ENCODE results near the gene BCL2L2.

BCL2L2 gene

DNA sequence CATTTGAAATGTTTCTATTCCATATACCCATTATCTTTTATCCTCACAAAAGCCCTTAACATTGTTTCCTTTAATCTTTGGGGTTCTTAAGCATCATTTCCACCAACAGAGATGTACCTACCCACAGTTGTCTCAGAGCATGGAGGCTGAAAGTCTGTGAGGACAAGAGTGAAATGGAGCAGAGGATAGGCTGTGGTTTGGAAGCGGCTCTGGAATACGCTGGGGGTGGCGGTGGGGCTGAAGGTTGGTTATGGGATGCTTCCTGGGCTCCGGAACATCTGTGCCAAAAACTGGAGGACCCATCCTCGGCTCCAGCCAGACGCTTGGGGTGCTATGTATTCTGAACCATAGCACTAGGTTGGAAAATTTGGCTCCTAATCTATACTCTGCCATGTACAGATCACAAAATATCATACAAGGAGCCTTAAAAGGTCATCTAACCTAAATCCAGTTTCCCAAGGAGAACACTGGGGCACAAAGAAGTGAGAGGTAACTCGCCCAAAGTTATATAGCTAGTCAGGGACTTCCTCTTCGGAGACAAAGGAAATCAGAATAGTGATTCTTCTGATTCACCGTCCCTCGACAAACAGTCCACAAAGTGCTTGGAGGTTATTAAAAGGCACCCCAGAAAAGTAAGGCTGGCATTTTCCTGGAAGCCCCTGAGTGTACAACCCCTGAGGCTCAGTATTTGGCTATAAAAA, 6.5 kb upstream of the BCL2L2 start:
- no peak for DNase-seq

DNA sequence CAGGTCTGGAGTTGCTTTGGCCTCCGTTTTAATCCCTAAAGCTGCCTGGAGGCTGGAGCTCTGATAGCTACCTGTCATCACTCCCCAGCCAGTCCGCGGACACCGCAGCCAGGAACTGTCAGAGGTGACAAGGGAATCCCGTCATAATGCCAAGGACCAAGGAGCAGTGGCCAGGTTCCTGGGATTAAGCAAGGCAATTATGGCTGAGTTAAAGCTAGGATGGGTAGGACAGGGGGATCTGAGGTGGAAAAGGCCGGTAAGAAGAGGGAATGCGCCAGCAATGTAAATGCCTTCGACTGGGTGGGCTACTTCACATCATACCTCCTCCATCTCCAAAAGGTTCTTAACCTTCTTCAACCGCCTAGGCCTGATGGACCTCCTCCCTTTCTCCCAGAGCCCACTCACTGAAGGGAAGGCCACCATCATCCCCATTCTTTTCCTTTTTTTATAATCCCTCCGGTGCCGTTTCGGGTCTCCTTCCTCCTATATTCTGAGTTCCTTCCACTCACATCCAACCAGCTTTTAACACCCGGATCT, 5.9 kb upstream of the BCL2L2 start:
- peak in 1 of 5 experiments; percentile 18 for DNase-seq

DNA sequence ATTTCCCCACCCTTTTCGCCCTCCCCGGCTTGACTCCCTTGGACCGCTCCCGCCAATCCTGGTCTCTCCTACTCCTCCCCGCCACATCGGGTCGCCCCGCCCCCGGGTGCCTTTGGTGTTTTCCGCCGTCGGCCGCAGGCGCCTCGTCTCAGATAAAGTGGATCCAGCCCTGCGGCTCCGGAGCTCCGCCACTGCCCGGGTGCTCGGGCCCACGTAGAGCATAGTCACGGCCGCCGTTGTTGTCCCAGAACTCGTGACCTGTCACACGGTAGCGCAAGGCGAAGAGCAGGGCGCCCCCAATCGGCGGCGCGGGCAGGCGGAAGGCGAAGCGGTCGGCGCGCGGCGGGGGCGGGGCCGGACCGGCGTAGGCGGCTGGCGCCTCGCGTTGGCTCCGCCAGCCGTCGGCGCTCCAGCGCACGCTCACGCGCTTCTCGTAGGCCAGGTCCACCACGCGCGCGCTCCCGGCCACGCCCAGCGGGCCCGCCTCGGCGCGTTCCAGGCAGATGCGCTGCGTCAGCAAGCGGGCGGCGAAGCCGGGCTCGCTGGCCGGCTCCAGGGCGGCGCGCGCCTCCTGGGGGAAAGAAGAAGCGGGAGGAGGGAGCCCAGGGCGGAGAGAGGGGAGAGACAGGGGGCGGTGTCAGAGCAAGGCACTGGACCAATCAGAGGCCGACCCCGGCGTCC, 5.2 kb upstream of the BCL2L2 start:
- peak; percentile 93 to 99 (median 95) for DNase-seq

DNA sequence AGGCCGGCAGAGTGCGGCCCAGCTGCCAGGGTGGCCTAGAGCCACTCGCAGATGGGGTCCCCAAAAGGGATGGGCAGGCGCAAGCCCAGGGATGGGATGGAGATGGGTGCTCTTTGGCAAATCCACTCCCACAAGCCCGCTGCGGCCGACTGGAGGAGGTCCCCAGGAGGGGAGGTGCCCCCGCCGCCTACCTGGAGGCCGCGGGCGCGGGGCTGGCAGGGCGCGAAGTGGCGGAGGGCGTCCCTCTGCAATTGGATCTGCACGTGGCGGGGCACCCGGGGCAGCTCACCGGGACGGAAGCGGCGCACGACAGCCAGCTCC, 4.7 kb upstream of the BCL2L2 start:
- peak in 2 of 5 experiments; percentile 62 to 81 for DNase-seq

DNA sequence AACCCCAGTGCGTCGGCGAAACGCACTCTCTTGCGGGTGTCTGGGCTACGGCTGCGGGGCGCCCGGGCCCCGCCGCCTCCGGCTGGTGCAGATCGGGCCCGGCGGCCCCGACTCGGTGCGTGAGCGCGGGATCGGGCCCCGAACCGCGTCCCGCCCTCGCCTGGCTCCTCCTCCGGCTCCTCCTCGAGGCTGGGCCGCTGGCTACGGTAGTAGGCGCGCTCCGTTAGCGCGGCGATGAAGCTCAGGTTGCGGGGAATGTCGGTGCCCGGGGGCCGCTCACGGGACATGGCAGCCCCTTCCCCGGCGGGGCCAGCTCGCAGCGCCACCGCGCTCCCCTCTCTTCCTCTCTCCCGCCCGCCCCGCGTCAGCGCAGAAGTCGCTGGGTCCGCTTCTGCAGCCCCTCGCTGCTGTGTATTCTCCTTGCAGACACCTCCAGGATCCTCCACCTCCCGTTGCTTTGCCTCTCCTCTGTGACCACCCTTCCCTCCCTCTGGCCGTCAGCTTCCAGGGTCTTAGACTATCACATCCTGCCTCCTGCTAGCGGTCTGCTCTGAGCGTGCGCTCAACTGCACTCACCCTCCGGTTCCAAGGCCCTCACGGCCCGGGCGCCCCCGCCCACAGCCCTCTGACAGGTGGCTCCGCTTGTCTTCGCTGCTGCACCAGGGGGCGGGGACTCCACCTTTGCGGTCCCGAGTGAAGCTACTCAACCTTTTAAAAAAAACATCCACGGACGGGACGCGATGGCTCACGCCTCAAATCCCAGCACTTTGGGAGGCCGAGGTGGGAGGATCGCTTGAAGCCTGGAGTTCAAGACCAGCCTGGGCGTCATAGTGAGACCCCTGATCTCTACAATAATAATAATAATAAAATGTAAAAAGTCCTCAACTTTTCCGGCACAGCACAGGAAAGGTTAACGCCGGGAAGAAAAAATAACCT, 4.1 kb upstream of the BCL2L2 start, which contains the start of gene PPP1R3E:
TSS of gene PPP1R3E (minus strand) at position 570 of the 936 bp plus-strand sequence. CDS start at position 287, 283 bp downstream.
- peak; percentile 72 to 91 (median 76) for DNase-seq

DNA sequence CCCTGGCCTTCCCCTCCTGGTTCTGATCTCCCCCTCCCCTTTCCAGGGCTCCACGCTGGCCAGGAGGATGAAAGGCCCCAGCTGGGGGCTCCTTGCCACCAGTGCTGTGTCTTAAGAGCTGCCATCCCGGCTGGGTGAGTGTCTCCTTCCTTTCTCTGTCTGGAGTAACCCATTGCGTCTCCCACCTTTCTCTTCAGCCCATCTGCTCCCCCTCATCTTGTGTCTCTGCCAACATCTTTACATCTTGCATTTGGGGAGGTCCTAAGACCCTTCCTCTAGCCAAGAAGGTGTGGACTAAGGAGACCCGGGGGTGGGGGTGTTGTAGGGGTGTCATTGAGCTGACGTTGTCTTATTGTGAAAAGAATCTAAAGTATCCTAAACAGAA, 505 bp downstream of the BCL2L2 start:
- no peak for DNase-seq

DNA sequence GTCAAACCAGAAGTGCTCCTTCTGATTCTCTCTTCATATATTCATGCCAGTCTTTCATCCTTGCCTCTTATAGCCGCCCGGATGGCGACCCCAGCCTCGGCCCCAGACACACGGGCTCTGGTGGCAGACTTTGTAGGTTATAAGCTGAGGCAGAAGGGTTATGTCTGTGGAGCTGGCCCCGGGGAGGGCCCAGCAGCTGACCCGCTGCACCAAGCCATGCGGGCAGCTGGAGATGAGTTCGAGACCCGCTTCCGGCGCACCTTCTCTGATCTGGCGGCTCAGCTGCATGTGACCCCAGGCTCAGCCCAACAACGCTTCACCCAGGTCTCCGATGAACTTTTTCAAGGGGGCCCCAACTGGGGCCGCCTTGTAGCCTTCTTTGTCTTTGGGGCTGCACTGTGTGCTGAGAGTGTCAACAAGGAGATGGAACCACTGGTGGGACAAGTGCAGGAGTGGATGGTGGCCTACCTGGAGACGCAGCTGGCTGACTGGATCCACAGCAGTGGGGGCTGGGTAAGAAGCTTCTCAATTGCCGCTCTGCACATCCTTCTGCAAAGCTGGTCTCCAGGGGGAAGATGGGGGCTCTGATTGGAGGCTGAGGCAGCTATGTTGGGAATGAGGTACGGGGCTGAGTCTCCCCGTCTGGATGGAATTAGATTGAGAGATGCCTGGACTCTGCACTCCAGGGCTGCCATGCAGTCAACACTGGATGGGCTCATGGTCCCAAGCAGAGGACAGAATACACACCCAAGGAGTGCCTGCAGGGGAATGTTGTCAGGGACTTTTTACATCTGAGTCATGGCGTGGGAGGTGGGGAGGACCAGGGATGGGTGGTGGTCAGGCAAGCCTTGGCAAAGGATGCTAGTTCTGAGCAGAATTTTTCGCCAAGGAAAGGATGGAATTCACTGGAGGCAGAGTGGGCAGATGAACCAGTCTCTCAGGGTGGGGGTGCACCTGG, 1.3 kb downstream of the BCL2L2 start:
- no peak for DNase-seq

DNA sequence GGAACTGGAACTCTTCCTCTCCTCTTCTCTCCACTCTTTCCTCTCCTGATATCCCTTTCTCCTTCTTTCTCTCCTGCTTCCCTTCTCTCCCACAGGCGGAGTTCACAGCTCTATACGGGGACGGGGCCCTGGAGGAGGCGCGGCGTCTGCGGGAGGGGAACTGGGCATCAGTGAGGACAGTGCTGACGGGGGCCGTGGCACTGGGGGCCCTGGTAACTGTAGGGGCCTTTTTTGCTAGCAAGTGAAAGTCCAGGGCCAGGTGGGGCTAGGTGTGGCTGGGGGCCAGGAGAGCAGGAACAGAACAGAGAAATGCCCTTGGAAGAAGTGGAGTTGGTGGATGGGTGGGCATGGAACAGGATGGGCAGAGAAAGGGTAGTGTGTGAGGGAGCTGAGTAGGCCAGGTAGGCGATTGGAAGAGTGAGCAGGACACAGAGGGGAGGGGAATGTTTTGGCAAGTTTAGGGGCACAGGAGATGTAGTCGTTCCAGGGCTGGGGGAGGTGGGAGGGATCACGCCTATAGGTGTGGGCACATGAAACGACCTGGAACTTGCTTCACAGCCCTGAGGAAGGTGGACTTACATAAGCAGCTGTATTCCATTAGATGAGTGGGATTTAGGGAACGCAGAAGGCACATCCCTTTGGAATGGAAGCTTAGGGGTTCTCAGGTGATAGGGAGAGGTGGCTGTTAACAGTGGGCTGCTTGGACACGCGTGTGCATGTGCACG, 2.2 kb downstream of the BCL2L2 start:
- no peak for DNase-seq

DNA sequence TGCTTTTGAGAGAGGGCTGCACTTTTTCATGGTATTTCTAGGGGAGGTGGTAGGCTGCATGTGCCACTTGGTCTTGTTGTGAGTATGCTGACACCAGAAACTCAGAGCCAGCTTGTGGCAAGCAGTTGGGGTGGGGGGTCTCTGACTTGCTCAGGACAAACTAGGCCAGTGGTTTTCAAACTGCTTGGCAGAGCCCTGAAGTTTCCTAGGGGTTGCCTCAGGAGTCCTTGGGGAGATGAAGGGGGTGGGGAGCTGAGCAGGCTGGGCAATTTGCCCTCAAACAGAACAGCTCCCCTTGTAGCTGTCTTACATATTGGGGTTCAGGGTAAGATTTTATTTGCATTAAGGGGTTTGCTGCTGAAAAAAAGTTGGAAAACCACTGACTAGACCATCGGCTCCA, 3.9 kb downstream of the BCL2L2 start:
- DNase-seq: no peak

DNA sequence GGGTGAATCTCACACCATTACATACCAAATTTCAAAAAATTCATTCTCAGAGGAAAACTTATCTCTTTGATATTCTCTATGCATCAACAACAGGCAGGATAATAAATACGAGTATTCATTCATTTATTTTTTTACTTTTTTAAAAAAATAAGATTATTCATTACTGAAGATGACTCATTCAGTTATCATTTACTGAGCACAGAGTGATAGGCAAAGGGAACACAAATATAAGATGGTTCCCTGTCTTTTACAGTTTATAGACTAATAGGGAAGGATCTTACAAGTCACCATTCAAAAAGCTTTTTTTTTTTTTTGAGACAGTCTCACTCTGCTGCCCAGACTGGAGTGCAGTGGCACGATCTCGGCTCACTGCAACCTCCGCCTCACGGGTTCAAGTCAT, 9.7 kb downstream of the BCL2L2 start:
- DNase-seq: no peak

DNA sequence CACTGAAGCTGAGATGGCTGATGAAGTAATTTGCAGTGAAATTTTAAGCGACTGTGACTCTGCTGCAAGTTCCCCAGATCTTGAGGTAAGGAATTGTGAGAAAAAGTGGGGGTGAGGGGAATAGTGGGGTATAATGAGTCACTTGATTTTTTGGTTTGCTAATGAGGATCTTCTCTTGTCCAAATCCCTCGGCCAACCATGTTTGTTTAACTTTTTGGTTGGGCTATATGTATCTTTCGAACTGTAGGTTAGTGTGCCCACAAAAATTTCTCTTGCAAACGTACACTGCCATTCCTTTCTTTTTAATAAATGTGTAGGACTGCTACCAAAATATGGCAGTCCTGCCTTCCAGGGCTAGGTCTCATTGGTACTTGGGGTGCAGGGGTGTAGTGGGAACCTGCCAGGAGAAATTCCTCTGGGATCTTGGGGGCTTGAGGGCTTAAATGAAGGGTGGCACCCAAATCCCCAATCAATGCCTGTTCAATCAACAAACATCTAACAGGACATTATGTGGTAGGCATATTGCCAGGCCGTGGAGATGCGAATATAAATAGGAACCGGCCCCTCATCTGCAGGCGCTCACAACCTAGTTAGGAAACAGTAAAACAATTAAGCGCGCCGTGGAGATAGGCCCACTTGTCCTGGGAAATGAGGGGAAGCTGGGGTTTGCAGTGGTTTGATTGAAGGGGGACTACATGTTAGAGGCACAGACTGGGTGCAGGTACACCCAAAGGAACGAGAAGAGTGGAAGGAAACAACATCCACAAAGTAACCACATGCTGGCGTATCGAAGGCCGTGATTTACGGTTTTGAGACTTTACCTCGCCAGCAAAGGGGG, 13.3 kb downstream of the BCL2L2 start:
- DNase-seq: no peak

DNA sequence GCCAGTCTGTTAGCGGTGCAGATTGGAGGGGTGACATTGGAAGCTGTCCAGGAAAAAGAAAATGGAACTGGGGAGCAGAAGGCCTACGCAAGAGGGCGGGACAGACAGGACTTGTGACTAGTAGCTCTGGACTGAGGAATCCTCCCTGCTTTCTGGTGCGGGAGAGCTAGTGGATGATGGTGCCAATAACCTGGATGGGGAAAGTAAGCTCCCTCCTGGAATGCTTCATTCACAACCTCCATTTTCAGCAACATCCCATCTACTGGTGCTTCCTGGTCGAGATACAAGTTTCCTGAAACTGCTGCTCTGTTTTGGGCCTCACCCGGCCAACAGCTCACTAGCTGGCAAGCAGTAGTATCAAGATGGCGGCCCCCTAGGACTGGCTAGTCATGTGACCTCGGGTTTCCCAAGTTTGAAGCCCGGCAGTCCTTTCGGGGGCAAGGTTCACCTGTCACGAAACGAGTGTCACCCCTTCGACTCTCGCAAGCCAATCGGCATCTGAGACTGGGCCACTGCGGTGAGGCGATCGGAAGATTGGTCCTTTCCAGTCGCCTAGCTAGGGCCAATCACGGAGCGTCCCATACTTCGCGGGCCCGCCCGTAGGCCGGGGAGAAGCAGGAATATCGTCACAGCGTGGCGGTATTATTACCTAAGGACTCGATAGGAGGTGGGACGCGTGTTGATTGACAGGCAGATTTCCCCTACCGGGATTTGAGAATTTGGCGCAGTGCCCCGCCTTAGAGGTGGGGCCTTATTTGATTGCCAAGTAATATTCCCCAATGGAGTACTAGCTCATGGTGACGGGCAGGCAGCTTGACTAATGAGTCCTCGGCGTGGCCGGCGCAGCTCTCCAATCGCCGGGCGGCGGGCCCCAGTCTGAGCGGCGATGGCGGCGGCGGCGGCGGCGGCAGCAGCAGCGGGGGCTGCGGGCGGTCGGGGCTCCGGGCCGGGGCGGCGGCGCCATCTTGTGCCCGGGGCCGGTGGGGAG, 14.2 kb downstream of the BCL2L2 start, which contains the start of gene PABPN1:
TSS of gene PABPN1 (plus strand) at position 874 of the 988 bp plus-strand sequence. CDS start at position 887, 13 bp downstream.
- peak; percentile 92 to 100 (median 96) for DNase-seq

DNA sequence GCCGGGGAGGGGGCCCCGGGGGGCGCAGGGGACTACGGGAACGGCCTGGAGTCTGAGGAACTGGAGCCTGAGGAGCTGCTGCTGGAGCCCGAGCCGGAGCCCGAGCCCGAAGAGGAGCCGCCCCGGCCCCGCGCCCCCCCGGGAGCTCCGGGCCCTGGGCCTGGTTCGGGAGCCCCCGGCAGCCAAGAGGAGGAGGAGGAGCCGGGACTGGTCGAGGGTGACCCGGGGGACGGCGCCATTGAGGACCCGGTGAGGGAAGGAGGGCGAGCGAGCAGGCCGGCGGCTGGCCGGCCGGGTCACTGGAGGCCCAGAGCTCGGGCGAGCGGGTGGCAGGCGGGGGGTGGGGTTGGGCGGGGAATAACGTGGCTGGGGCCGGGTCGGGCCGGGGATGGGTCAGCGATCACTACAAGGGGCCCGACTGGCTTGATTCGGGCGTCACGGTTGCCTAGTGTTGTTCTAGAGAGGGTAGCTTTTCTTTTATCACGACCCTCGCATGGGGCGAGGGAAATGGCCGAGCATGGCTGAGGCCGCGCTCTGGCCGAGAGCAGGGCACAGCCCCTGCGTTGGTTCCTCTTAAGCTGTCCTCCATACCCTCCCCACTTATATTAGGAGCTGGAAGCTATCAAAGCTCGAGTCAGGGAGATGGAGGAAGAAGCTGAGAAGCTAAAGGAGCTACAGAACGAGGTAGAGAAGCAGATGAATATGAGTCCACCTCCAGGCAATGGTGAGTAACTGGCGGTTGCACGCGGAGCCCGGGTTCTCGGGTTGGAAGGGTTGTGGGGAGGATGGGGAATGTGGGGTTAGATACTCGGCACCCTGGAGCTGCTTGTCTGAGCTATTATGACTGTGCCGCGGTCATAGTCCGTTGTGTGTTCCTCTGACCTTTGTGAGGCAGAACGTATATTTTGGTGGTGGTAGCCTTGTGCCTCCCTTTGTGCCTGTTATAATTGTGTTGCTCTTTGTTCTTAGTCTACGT, 15.2 kb downstream of the BCL2L2 start:
- DNase-seq: peak in 4 of 5 experiments; percentile 20 to 79 (median 40)

DNA sequence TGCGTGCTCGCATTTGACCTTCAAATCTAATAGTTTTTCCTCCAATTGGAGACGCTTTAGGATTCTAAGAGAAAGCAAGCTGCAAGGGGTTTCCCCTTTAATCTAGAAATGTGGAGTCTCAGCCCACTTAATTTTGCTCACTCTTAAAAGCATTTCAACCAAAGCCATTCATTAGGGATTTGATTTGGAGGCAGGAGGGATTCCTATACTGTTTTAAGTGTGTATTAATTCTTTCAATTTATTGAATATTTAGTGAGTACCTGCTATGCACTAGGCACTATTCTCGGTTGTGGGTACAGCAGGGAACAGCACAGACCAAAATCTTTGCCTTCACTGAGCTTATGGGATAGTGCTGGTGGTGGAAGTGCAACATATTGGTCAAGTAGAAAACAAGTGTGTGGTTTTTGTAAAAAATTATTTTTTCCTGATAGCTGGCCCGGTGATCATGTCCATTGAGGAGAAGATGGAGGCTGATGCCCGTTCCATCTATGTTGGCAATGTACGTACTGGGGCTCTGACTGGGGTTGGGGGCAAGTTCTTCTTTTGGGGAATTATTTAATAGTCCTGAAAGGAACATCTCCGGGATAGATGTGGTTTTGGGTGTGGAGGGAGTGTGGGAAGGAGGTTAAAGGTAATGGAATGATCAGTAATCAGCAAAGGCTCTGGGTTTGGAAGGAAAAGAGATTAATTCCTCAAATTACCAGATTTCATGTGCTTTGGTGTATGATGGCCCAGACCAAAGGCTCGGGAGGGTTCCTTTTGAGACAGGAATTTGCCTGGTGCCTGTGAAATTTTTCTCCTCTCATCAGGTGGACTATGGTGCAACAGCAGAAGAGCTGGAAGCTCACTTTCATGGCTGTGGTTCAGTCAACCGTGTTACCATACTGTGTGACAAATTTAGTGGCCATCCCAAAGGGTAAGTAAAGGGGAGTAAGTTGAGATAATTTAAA, 16.2 kb downstream of the BCL2L2 start:
- DNase-seq: no peak

DNA sequence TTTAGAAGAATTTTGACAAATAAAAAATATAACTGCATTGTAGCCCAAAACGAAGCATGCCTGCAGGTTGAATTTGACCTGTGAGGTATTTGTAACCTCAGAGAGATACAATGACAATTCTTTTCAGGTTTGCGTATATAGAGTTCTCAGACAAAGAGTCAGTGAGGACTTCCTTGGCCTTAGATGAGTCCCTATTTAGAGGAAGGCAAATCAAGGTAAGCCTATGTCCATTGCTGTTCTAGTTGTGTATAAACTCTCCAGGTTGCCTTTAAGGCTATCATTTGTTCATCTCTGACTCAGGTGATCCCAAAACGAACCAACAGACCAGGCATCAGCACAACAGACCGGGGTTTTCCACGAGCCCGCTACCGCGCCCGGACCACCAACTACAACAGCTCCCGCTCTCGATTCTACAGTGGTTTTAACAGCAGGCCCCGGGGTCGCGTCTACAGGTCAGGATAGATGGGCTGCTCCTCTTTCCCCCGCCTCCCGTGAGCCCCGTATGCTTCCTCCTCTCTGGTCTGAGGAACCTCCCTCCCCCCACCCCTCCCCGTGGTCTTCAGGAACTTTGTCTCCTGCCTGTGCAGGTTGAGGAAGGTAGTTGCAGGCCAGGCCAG, 17.3 kb downstream of the BCL2L2 start:
- DNase-seq: no peak

DNA sequence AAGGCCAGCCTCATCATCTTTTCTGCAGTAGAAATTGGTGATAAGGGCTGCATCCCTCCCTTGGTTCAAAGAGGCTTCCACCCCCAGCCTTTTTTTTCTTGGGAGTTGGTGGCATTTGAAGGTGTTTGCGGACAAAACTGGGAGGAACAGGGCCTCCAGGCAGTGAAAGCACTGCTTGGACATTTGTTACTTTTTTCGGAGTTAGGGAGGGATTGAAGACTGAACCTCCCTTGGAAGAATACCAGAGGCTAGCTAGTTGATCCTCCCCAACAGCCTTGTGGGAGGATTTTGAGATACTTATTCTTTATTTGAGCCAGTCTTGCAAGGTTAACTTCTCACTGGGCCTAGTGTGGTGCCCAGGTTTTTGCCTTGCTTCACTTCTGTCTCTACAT, 17.8 kb downstream of the BCL2L2 start:
- DNase-seq: no peak
